Thyroid gland (tissue), 4 donors: ENCODE measurements around the gene NQO2.

Source experiments
- CTCF ChIP-seq, 6 experiments: fragments of 200-600 bp in 3 of 6; fragments of 450-650 bp in 3 of 6; sonication (generic) in 3 of 6; IDR thresholded peaks; one replicate each; pipeline ENCODE4 v1.5.1; 2016 to 2019; ENCODE audit warnings: antibody characterized with exemption in 6 of 6, mild to moderate bottlenecking in 2 of 6, inconsistent platforms in 1 of 6, moderate library complexity in 1 of 6
- POLR2A ChIP-seq, 2 donors: fragments of 450-650 bp; IDR thresholded peaks; one replicate each; pipeline ENCODE4 v1.6.1; 2017; ENCODE audit warnings: antibody characterized with exemption in 2 of 2, mild to moderate bottlenecking in 2 of 2, moderate library complexity in 1 of 2

DNA sequence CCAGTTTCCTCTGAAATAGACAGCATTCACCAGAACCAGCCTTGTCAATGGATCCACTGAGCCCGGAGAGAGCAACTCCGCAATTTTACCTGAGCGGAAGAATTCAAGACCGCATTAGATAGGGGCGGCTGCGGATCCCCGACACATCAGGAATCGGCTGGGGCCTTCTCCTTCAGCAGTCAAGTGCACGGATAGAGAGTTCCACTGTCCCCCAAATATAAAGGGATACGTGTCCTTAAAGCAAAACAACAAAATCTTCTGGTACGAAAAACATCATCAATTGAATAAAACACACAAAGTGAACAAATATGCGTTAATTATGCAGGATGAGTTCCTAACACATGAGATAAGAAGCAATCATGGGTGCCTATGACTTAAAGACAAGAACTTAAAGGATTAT is 46.6 kb upstream of the NQO2 start:
- TF ChIP-seq POLR2A (IDR thresholded peaks at IDR 0.05) (no peak), CTCF (IDR thresholded peaks at IDR 0.05) (no peak)
